Caco-2 (cell line): ENCODE data around the gene RUFY4. TPM values are rescaled to one million over a fixed set of nuclear protein-coding genes. Genes with fewer than 3 reads are reported as not detected.

ENCODE experiments used
- BruUV-seq: library from RNA; stranded (reverse); fragments of 400-500 nt; replicated peaks from 2 replicates; lab custom pipeline; 2021; lab: Mats Ljungman, UMichigan
- CTCF ChIA-PET: fragments of 300-600 bp; sonication (Branson Sonifier 250); formaldehyde crosslinking; loops from one replicate; lab custom pipeline; 2022; ENCODE audit warnings: antibody characterized with exemption; lab: Charles Lee
- POLR2A ChIA-PET: fragments of 300-600 bp; sonication (Branson Sonifier 250); formaldehyde crosslinking; loops from one replicate; lab custom pipeline; 2022; ENCODE audit warnings: antibody characterized with exemption; lab: Charles Lee
- DNase-seq, 2 experiments: peaks; one replicate each; pipeline versions ENCODE4 v3.0.0 to v3.0.0-alpha.2; 2020 to 2022
- H3K27me3 ChIP-seq: replicated peaks from 2 replicates; pipeline ENCODE4 v1.6.0; 2011; ENCODE audit warnings: low read length; ENCODE audit not compliant: control insufficient read depth, insufficient read depth
- H3K36me3 ChIP-seq: 2 replicates; pipeline ENCODE4 v1.5.1; 2011; ENCODE audit warnings: low read length; ENCODE audit not compliant: control insufficient read depth, insufficient read depth
- H3K4me1 ChIP-seq: fragments of 250-450 bp; sonication (Bioruptor Pico); 2 replicates; pipeline ENCODE4 v1.5.1; 2020; ENCODE audit warnings: mild to moderate bottlenecking
- H3K4me3 ChIP-seq: 2 replicates; pipeline ENCODE4 v1.5.1; 2011; ENCODE audit warnings: low read depth, mild to moderate bottlenecking, control low read depth, low read length
- H3K9me3 ChIP-seq: fragments of 250-450 bp; sonication (Bioruptor Pico); 2 replicates; pipeline ENCODE4 v1.5.1; 2020; ENCODE audit warnings: mild to moderate bottlenecking, moderate library complexity
- H3K27ac Mint-ChIP-seq: one replicate; pipeline ENCODE4 v1.8.0; 2022; ENCODE audit warnings: mixed read lengths; ENCODE audit not compliant: unreplicated experiment
- H3K27me3 Mint-ChIP-seq: one replicate; pipeline ENCODE4 v1.8.0; 2022; ENCODE audit warnings: mixed read lengths; ENCODE audit not compliant: insufficient read depth, unreplicated experiment
- H3K36me3 Mint-ChIP-seq: one replicate; pipeline ENCODE4 v1.8.0; 2022; ENCODE audit warnings: mild to moderate bottlenecking, mixed read lengths; ENCODE audit not compliant: insufficient read depth, unreplicated experiment
- H3K4me1 Mint-ChIP-seq: one replicate; pipeline ENCODE4 v1.8.0; 2022; ENCODE audit warnings: low read depth, mixed read lengths; ENCODE audit not compliant: unreplicated experiment
- H3K4me3 Mint-ChIP-seq: one replicate; pipeline ENCODE4 v1.8.0; 2022; ENCODE audit warnings: mild to moderate bottlenecking, moderate library complexity, mixed read lengths; ENCODE audit not compliant: unreplicated experiment
- H3K9me3 Mint-ChIP-seq: one replicate; pipeline ENCODE4 v1.8.0; 2022; ENCODE audit warnings: mixed read lengths; ENCODE audit not compliant: unreplicated experiment
- CTCF ChIP-seq, 2 experiments: fragments of 200-600 bp in 1 of 2; IDR thresholded peaks; 1 replicate in 1 of 2; 2 replicates in 1 of 2; pipeline versions ENCODE4 v1.5.1 to v1.8.0; 2011 to 2022; ENCODE audit warnings: antibody characterized with exemption in 1 of 2, control low read depth in 1 of 2, inconsistent platforms in 1 of 2, low read depth in 1 of 2, low read length in 1 of 2, mild to moderate bottlenecking in 1 of 2, moderate library complexity in 1 of 2; ENCODE audit not compliant: insufficient read depth in 1 of 2, severe bottlenecking in 1 of 2, unreplicated experiment in 1 of 2
- intact Hi-C: fragments of 100-400 bp; cut with micrococcal nuclease; formaldehyde crosslinking; loops from one replicate; pipeline ENCODE4 v1.10.0; 2022; ENCODE audit not compliant: unreplicated experiment
- total RNA-seq: library from RNA; stranded (reverse); gene quantifications from 2 replicates; pipeline ENCODE4 v1.2.3, GENCODE V29; 2022

The RUFY4 gene
- total RNA-seq, 1 experiment from 2014 or later, result not detected

DNA sequence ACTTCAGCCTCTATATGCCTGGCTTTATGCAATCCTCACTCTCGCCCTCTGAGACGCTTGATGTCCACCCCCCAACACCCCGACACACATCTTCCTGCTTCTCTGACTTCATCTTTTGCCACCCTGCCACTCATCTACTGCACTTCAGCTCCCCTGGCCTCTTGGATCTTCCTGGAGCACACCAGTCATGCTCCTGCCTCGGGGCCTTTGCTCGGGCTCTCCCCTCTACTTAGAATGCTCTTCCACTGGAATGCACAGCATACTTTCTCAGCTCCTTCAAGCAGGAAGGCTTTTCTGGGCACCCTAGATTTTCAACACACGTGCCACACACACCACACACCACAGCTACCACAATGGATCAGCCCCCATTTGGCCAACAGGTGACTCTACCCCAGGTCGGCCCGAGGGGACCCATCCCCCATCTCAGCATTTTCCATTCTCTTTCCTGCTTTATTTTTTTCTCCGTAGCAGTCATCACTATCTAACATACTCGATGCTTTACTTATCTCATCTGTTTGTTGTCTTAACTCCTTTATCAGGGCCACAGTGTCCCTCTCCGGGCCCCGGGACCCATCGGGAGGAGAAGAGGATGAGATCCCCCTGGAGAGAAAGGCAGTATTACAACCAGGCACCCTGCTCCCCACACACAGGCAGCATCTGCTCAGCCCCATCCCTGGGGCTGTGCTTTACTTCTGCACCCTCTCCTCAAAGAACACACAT, 2.3 kb downstream of the RUFY4 start:
- Mint-ChIP-seq H3K4me1 (peaks cover 13% of the 10 kb centered on the region), H3K36me3 (no peaks in the 10 kb centered on the region), H3K9me3 (no peaks in the 10 kb centered on the region), H3K27ac (no peak overlapping the region), H3K4me3 (no peak overlapping the region), H3K27me3 (peaks cover 28% of the 10 kb centered on the region)
- Histone ChIP-seq H3K36me3 (no peaks in the 10 kb centered on the region), H3K4me3 (no peak overlapping the region), H3K27me3 (peaks cover 1% of the 10 kb centered on the region; the same call in 1 of the 2 replicates), H3K4me1 (no peaks in the 10 kb centered on the region), H3K9me3 (no peaks in the 10 kb centered on the region)
- no peak for DNase-seq
- ChIA-PET CTCF (interaction anchor here (2.1 kb wide), 1 partner anchor 286 kb away, joined by 5 read pairs; no protein-coding TSS in a partner anchor), POLR2A (interaction anchor here (0.5 kb wide), 1 partner anchor 1051 kb away, joined by 8 read pairs; no protein-coding TSS in a partner anchor)
- no peak for TF ChIP-seq CTCF (IDR thresholded peaks at IDR 0.05; ENCODE audit: insufficient read depth in 1 of 2, low read depth in 1 of 2, low read length in 1 of 2, severe bottlenecking in 1 of 2, unreplicated experiment in 1 of 2)
- intact Hi-C loops, result no loop called here
- no TSS peak for BruUV-seq

DNA sequence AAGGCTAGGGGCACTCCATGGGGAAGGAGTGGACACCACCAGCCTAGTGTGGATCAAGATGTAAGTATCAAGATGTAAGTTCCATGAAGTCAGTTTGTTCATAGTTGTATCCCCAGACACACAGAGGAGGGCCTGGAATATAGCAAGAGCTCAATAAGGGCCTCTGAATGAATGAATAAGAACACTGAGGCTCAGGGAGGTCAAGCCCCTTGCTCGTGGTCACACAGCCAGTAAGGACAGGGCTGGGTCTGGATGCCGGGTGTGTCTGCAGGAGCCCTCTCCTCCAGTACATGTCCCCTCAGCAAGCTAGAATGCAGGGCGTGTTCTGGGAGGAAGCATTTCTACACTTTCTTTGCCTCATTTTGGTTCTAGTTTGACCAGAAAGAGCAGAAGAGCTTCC, 2.9 kb downstream of the RUFY4 start:
- H3K9me3 ChIP-seq, result no peaks in the 10 kb centered on the region
- ChIA-PET CTCF (interaction anchor here (2.1 kb wide), 1 partner anchor 287 kb away, joined by 5 read pairs; no protein-coding TSS in a partner anchor), POLR2A (interaction anchor here (0.5 kb wide), 1 partner anchor 1052 kb away, joined by 8 read pairs; no protein-coding TSS in a partner anchor)
- intact Hi-C loops, result no loop called here
- H3K4me1 ChIP-seq, result no peaks in the 10 kb centered on the region
- no peak for DNase-seq
- no peaks in the 10 kb centered on the region for H3K9me3 Mint-ChIP-seq
- H3K27me3 ChIP-seq, result peaks cover 1% of the 10 kb centered on the region; the same call in 1 of the 2 replicates
- TF ChIP-seq CTCF (IDR thresholded peaks at IDR 0.05; ENCODE audit: insufficient read depth in 1 of 2, low read depth in 1 of 2, low read length in 1 of 2, severe bottlenecking in 1 of 2, unreplicated experiment in 1 of 2), result no peak
- H3K4me3 Mint-ChIP-seq, result no peak overlapping the region
- no TSS peak for BruUV-seq
- H3K27ac Mint-ChIP-seq, result no peak overlapping the region
- H3K4me3 ChIP-seq, result no peak overlapping the region
- H3K36me3 ChIP-seq, result no peaks in the 10 kb centered on the region
- H3K36me3 Mint-ChIP-seq, result no peaks in the 10 kb centered on the region
- H3K27me3 Mint-ChIP-seq, result peaks cover 27% of the 10 kb centered on the region
- peaks cover 10% of the 10 kb centered on the region for H3K4me1 Mint-ChIP-seq

- BruUV-seq, result no TSS peak
- no peaks in the 10 kb centered on the region for H3K4me1 ChIP-seq
- H3K27ac Mint-ChIP-seq, result no peak overlapping the region
- H3K27me3 Mint-ChIP-seq, result peaks cover 23% of the 10 kb centered on the region
- no peaks in the 10 kb centered on the region for H3K9me3 ChIP-seq
- TF ChIP-seq CTCF (IDR thresholded peaks at IDR 0.05; ENCODE audit: insufficient read depth in 1 of 2, low read depth in 1 of 2, low read length in 1 of 2, severe bottlenecking in 1 of 2, unreplicated experiment in 1 of 2), result no peak
- ChIA-PET POLR2A (interaction anchor here (0.6 kb wide), 1 partner anchor 158 kb away, joined by 7 read pairs; no protein-coding TSS in a partner anchor), CTCF (no interaction called here)
- H3K9me3 Mint-ChIP-seq, result no peaks in the 10 kb centered on the region
- intact Hi-C loops, result no loop called here
- peaks cover 7% of the 10 kb centered on the region for H3K4me1 Mint-ChIP-seq
- H3K27me3 ChIP-seq, result no peaks in the 10 kb centered on the region
- H3K4me3 ChIP-seq, result no peak overlapping the region
- no peaks in the 10 kb centered on the region for H3K36me3 ChIP-seq
- H3K4me3 Mint-ChIP-seq, result no peak overlapping the region
- H3K36me3 Mint-ChIP-seq, result no peaks in the 10 kb centered on the region
- DNase-seq, result no peak
Measured at GRCh38 chr2:218072478-218073024, 3.5 kb downstream of the RUFY4 start.
